Ishikawa (cell line): ENCODE results near the gene UBIAD1.

ENCODE experiments used
- CEBPB ChIP-seq: IDR thresholded peaks from 2 replicates; pipeline ENCODE4 v1.6.1; 2012
- CREB1 ChIP-seq: IDR thresholded peaks from 2 replicates; pipeline ENCODE4 v1.6.1; 2012; ENCODE audit warnings: low read depth
- EGR1 ChIP-seq: IDR thresholded peaks from 2 replicates; pipeline ENCODE4 v1.6.1; 2012
- EP300 ChIP-seq: IDR thresholded peaks from 2 replicates; pipeline ENCODE4 v1.6.1; 2012; ENCODE audit warnings: borderline replicate concordance
- FOXM1 ChIP-seq: IDR thresholded peaks from 2 replicates; pipeline ENCODE4 v1.6.1; 2012; ENCODE audit warnings: low read depth, borderline replicate concordance
- MAX ChIP-seq: IDR thresholded peaks from 2 replicates; pipeline ENCODE4 v1.6.1; 2012
- NFIC ChIP-seq: IDR thresholded peaks from 2 replicates; pipeline ENCODE4 v1.6.1; 2012
- RAD21 ChIP-seq: IDR thresholded peaks from 2 replicates; pipeline ENCODE4 v1.6.1; 2012; ENCODE audit warnings: low read depth
- TAF1 ChIP-seq: IDR thresholded peaks from 2 replicates; pipeline ENCODE4 v1.6.1; 2012; ENCODE audit warnings: low read depth, mild to moderate bottlenecking
- TCF12 ChIP-seq: IDR thresholded peaks from 2 replicates; pipeline ENCODE4 v1.6.1; 2012; ENCODE audit warnings: low read depth
- TEAD4 ChIP-seq: IDR thresholded peaks from 2 replicates; pipeline ENCODE4 v1.6.1; 2012
- USF1 ChIP-seq: IDR thresholded peaks from 2 replicates; pipeline ENCODE4 v1.6.1; 2012
- YY1 ChIP-seq: IDR thresholded peaks from 2 replicates; pipeline ENCODE4 v1.6.1; 2012; ENCODE audit warnings: low read depth
- ZBTB7A ChIP-seq: IDR thresholded peaks from 2 replicates; pipeline ENCODE4 v1.6.1; 2012; ENCODE audit warnings: low read depth
- TF ChIP-seq, protein P1 (sequence below): IDR thresholded peaks from 2 replicates; pipeline ENCODE4 v1.6.1; 2012; ENCODE audit warnings: low read depth, mild to moderate bottlenecking

The UBIAD1 gene

GRCh38 chr1:11253226-11253625, 19.8 kb upstream of the UBIAD1 start:
- no peak for TF ChIP-seq MAX
- TF ChIP-seq EP300 = no peak
- no peak for TF ChIP-seq CREB1
- TF ChIP-seq TAF1 = no peak
- TF ChIP-seq TEAD4 = no peak
- TF ChIP-seq NFIC = no peak
- no peak for TF ChIP-seq CEBPB
- TF ChIP-seq YY1 = no peak
- TF ChIP-seq RAD21 = no peak
- no peak for TF ChIP-seq EGR1
- no peak for TF ChIP-seq ZBTB7A
- TF ChIP-seq TCF12 = no peak
- TF ChIP-seq, protein P1, sequence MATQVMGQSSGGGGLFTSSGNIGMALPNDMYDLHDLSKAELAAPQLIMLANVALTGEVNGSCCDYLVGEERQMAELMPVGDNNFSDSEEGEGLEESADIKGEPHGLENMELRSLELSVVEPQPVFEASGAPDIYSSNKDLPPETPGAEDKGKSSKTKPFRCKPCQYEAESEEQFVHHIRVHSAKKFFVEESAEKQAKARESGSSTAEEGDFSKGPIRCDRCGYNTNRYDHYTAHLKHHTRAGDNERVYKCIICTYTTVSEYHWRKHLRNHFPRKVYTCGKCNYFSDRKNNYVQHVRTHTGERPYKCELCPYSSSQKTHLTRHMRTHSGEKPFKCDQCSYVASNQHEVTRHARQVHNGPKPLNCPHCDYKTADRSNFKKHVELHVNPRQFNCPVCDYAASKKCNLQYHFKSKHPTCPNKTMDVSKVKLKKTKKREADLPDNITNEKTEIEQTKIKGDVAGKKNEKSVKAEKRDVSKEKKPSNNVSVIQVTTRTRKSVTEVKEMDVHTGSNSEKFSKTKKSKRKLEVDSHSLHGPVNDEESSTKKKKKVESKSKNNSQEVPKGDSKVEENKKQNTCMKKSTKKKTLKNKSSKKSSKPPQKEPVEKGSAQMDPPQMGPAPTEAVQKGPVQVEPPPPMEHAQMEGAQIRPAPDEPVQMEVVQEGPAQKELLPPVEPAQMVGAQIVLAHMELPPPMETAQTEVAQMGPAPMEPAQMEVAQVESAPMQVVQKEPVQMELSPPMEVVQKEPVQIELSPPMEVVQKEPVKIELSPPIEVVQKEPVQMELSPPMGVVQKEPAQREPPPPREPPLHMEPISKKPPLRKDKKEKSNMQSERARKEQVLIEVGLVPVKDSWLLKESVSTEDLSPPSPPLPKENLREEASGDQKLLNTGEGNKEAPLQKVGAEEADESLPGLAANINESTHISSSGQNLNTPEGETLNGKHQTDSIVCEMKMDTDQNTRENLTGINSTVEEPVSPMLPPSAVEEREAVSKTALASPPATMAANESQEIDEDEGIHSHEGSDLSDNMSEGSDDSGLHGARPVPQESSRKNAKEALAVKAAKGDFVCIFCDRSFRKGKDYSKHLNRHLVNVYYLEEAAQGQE = no peak
- TF ChIP-seq FOXM1 = no peak
- no peak for TF ChIP-seq USF1

- TF ChIP-seq ZBTB7A (no peak), RAD21 (no peak), TAF1 (no peak), FOXM1 (no peak), EP300 (no peak), TEAD4 (no peak), YY1 (no peak), CEBPB (no peak), USF1 (no peak)
These were observed 16.7 kb upstream of the UBIAD1 start for GRCh38 chr1:11256299-11256698.

- peak; percentile 42 for TF ChIP-seq USF1
- TF ChIP-seq YY1 = peak; percentile 70; the same call in 1 of the 2 replicates
- TF ChIP-seq CREB1 = peak; percentile 49; the same call in 1 of the 2 replicates
- TF ChIP-seq TEAD4 = peak; percentile 43; the same call in 1 of the 2 replicates
- peak; percentile 86 for TF ChIP-seq TAF1
- peak; percentile 66 for TF ChIP-seq TCF12
- TF ChIP-seq EP300 = peak; percentile 19; the same call in 1 of the 2 replicates
- TF ChIP-seq MAX = no peak; the same call in 1 of the 2 replicates
- TF ChIP-seq FOXM1 = no peak
- no peak for TF ChIP-seq RAD21
- TF ChIP-seq, protein P1 = no peak
- TF ChIP-seq ZBTB7A = peak; percentile 25; the same call in 1 of the 2 replicates
- TF ChIP-seq EGR1 = no peak
- TF ChIP-seq CEBPB = no peak
- no peak; the same call in 1 of the 2 replicates for TF ChIP-seq NFIC
These were observed 10.6 kb upstream of the UBIAD1 start, which contains the start of gene MTOR for GRCh38 chr1:11262171-11263049. Gene MTOR, minus strand, starts transcription at chr1:11262551. Its CDS starts 3,142 bp downstream, at chr1:11259409.

DNA sequence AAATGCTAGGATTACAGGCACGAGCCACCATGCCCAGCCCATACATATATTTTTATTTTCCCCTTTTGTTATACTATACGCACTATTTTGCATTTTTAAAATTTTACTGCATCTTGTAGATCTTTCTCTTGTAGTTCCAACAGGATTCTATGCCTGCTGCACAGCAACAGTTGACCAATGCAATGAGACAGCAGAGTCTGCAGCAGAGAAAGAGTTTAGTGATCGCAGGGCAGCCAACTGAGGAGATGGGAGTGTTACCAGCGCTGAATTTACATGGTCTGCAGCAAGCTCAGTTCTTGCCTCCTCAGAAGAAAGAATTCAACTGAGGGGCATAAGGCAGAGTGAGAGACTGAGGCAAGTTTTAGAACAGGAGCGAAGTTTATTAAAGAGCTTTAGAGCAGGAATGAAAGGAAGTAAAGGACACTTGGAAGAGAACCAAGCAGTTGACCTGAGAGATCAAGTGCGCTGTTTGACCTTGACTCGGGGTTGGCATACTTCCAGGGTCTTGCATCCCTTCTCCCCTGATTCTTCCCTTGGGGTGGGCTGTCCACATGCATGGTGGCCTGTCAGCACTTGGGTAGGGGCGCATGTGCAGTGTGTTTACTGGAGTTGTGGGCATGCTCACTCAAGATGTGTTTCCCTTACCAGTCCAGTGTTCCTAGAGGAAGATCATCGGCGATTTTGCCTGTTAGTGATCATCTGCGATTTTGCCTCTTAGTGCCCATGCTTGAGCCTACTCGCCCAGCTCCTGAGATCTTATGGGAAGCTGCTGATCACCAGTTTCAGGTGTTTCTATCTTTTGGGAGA, 6.5 kb upstream of the UBIAD1 start:
- no peak for TF ChIP-seq NFIC
- TF ChIP-seq FOXM1 = no peak
- no peak for TF ChIP-seq YY1
- no peak for TF ChIP-seq RAD21
- TF ChIP-seq USF1 = no peak
- TF ChIP-seq CEBPB = no peak
- no peak for TF ChIP-seq EP300
- TF ChIP-seq, protein P1 = no peak
- TF ChIP-seq ZBTB7A = no peak
- no peak for TF ChIP-seq MAX
